MV-4-11 (cell line): ENCODE measurements around the gene HPCA.

Experiments used
- DNase-seq: peaks from one replicate; lab custom pipeline; 2025; lab: John Stamatoyannopoulos, UW

The HPCA gene

DNA sequence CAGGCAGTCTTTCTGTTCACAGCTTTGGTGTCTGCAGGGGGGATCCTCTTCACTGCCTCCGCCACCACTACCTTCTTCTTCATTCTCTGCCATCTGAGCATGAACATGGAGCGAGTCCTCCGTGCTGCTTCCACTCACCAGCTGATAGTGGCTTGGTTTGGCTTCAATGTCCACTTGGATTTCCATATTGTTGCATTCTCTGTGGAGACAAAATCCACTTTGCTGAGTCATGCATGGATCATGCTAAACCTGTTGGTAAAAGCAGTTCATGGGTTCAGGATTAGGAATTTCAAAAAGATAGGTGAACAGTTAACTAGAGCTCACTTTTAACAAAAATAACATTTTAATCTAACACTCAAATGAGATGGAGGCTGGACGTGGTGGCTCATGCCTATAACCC lies 50.8 kb downstream of the HPCA start:
- no peak for DNase-seq

DNA sequence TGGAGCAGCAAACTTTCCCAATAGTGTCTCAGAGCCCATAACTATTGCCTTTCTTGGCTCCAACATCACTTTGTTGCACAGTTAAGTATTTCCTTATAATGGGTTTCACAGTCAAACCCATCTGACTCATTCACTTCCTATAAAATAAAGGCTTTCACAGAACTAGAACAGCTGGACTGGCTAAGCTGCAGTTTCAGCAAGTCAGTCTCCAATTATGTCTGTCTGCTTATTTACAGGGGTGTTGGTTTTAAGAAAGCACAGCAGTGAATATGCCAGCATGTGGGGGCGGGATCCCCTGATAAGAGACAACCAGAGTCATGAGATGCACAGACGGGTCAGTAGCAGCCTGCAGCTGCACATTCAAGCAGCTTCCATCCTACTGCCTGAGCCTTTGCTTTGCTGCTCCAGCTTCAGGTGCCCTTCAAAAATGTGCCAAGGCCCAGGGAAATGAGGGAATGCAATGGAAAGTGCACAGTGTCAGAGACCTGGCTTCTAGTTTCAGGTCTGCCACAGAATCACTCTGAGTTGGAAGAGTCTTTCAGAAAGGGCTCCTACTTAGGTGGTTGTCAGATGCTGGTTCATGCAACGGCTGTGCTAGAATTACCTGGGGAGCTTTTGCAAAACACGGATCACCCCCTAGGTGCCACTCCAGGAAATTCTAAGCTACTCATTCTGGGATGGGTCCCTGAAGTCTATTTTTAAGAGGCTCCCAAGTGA lies 53.5 kb downstream of the HPCA start:
- DNase-seq: peak; percentile 90

GRCh38 chr1:32944180-32944579 lies 57.9 kb downstream of the HPCA start:
- DNase-seq: no peak
